Neural cell (in vitro differentiated cells): ENCODE data around the gene TMEM255B. TPM values are rescaled to one million over a fixed set of nuclear protein-coding genes. Genes with fewer than 3 reads are reported as not detected.
"Not testable (repeated sequence)": the region's sequence is repeated elsewhere in the genome, so short reads cannot be mapped to it uniquely, and the experiment has no call there.

Source experiments
- H2AFZ ChIP-seq: fragments of 200-600, 300-800 bp; sonication (generic), shearing (Covaris generic); 2 replicates; pipeline ENCODE4 v1.6.0; 2014; ENCODE audit warnings: low read depth, mild to moderate bottlenecking, antibody characterized with exemption, low read length, moderate library complexity
- H3F3A ChIP-seq: fragments of 200-600 bp; shearing (Covaris generic); 2 replicates; pipeline ENCODE4 v1.6.1; 2016; ENCODE audit warnings: mild to moderate bottlenecking, moderate library complexity, mixed read lengths, antibody characterized with exemption, low read length; ENCODE audit not compliant: insufficient read depth, poor library complexity, severe bottlenecking
- H3K27ac ChIP-seq: fragments of 200-600, 300-800 bp; sonication (generic), shearing (Covaris generic); 2 replicates; pipeline ENCODE4 v1.5.1; 2014; ENCODE audit warnings: mild to moderate bottlenecking, low read length, moderate library complexity
- H3K27me3 ChIP-seq: fragments of 300-800, 200-600 bp; sonication (generic), shearing (Covaris generic); 2 replicates; pipeline ENCODE4 v1.6.0; 2014; ENCODE audit warnings: mild to moderate bottlenecking, low read depth, low read length, moderate library complexity; ENCODE audit not compliant: insufficient read depth
- H3K36me3 ChIP-seq: fragments of 300-800, 200-600 bp; sonication (generic), shearing (Covaris generic); 2 replicates; pipeline ENCODE4 v1.5.1; 2014; ENCODE audit warnings: mild to moderate bottlenecking, antibody characterized with exemption, low read length, moderate library complexity; ENCODE audit not compliant: insufficient read depth
- H3K4me2 ChIP-seq: fragments of 300-800, 200-600 bp; sonication (generic), shearing (Covaris generic); 2 replicates; pipeline ENCODE4 v1.6.0; 2014; ENCODE audit warnings: mild to moderate bottlenecking, low read length
- H3K4me3 ChIP-seq: fragments of 300-800, 200-600 bp; sonication (generic), shearing (Covaris generic); 2 replicates; pipeline ENCODE4 v1.5.1; 2014; ENCODE audit warnings: mild to moderate bottlenecking, low read length, moderate library complexity
- H3K79me2 ChIP-seq: fragments of 200-600 bp; shearing (Covaris generic); replicated peaks from 2 replicates; pipeline ENCODE4 v1.6.0; 2014; ENCODE audit warnings: mild to moderate bottlenecking, low read length, moderate library complexity; ENCODE audit not compliant: insufficient read depth
- H3K9ac ChIP-seq: fragments of 300-800, 200-600 bp; sonication (generic), shearing (Covaris generic); 2 replicates; pipeline ENCODE4 v1.6.1; 2016; ENCODE audit warnings: mild to moderate bottlenecking, low read length, mixed read lengths
- H3K9me2 ChIP-seq: fragments of 200-600 bp; shearing (Covaris generic); 2 replicates; pipeline ENCODE4 v1.6.1; 2016; ENCODE audit warnings: mild to moderate bottlenecking, low read length, mixed read lengths; ENCODE audit not compliant: insufficient read depth
- H3K9me3 ChIP-seq: fragments of 200-600, 300-800 bp; sonication (generic), shearing (Covaris generic); 2 replicates; pipeline ENCODE4 v1.6.1; 2016; ENCODE audit warnings: mild to moderate bottlenecking, mixed run types, low read length, moderate library complexity, mixed read lengths
- H4K20me1 ChIP-seq: fragments of 200-600 bp; shearing (Covaris generic); 2 replicates; pipeline ENCODE4 v1.6.1; 2016; ENCODE audit warnings: mild to moderate bottlenecking, mixed run types; ENCODE audit not compliant: insufficient read depth
- EP300 ChIP-seq: fragments of 450-650 bp; conservative IDR thresholded peaks from 2 replicates; pipeline ENCODE4 v1.6.1; 2014; ENCODE audit warnings: antibody characterized with exemption, mild to moderate bottlenecking, moderate library complexity; ENCODE audit not compliant: poor library complexity, severe bottlenecking
- EZH2 ChIP-seq: fragments of 200-600, 300-800 bp; shearing (Covaris generic), sonication (generic); IDR thresholded peaks from 2 replicates; pipeline ENCODE4 v1.6.1; 2014; ENCODE audit warnings: antibody characterized with exemption, low read length, borderline replicate concordance, mild to moderate bottlenecking; ENCODE audit not compliant: insufficient read depth, poor library complexity, severe bottlenecking
- MXI1 ChIP-seq: fragments of 450-650 bp; conservative IDR thresholded peaks from 2 replicates; pipeline ENCODE4 v1.6.1; 2014; ENCODE audit warnings: antibody characterized with exemption, mild to moderate bottlenecking; ENCODE audit not compliant: poor library complexity, severe bottlenecking
- POLR2AphosphoS5 ChIP-seq: IDR thresholded peaks from 2 replicates; pipeline ENCODE4 v1.6.1; 2012
- RAD21 ChIP-seq: fragments of 450-650 bp; conservative IDR thresholded peaks from 2 replicates; pipeline ENCODE4 v1.6.1; 2014; ENCODE audit warnings: antibody characterized with exemption, mild to moderate bottlenecking, moderate library complexity
- SMC3 ChIP-seq: fragments of 450-650 bp; conservative IDR thresholded peaks from 2 replicates; pipeline ENCODE4 v1.6.1; 2014; ENCODE audit warnings: antibody characterized with exemption, mild to moderate bottlenecking, moderate library complexity; ENCODE audit not compliant: poor library complexity
- TAF1 ChIP-seq: IDR thresholded peaks from 2 replicates; pipeline ENCODE4 v1.6.1; 2012; ENCODE audit warnings: low read depth
- polyA plus RNA-seq: library from polyadenylated mRNA; depleted of rRNA; stranded (reverse); fragments of >200 nt; gene quantifications from 2 replicates; pipeline ENCODE4 v1.2.3, GENCODE V29; 2014
- TF ChIP-seq, protein P1 (sequence below): fragments of 450-650 bp; IDR thresholded peaks from 2 replicates; pipeline ENCODE4 v1.5.1; 2014; ENCODE audit warnings: antibody characterized with exemption, mild to moderate bottlenecking, moderate library complexity; ENCODE audit not compliant: poor library complexity, severe bottlenecking
- TF ChIP-seq, protein P2 (sequence below): IDR thresholded peaks from 2 replicates; pipeline ENCODE4 v1.6.1; 2012; ENCODE audit warnings: borderline replicate concordance

The TMEM255B gene
- polyA plus RNA-seq, 1 donor from 2014 or later = not detected

DNA sequence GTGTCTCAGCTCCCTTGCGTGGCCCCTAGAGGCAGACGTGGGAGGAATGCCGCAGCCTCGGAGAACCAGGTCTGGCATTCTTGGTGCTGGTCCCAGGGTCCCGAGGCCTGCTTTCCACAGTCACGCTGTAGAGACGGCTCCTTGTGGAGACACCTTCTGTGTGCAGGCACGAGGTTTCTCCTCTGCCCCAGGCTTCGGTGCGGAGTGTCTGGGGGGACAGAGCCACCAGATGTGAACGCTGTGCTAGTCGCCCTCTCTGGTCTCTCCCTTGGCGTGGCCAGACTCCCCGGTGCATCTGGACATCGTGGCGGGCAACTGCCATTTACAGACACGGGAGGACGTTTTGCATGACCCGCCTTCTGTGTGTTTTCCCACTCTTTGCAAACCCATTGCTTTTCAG lies 7.5 kb upstream of the TMEM255B start:
- Histone ChIP-seq H3F3A (no peaks in the 10 kb centered on the region), H3K36me3 (no peaks in the 10 kb centered on the region), H3K9me2 (no peaks in the 10 kb centered on the region), H3K4me3 (no peak overlapping the region), H3K4me2 (no peak overlapping the region), H3K27ac (no peak overlapping the region), H3K9ac (no peak overlapping the region), H2AFZ (no peak overlapping the region), H3K9me3 (no peaks in the 10 kb centered on the region), H3K27me3 (no peaks in the 10 kb centered on the region), H3K79me2 (no peaks in the 10 kb centered on the region), H4K20me1 (no peaks in the 10 kb centered on the region)
- TF ChIP-seq, protein P1, sequence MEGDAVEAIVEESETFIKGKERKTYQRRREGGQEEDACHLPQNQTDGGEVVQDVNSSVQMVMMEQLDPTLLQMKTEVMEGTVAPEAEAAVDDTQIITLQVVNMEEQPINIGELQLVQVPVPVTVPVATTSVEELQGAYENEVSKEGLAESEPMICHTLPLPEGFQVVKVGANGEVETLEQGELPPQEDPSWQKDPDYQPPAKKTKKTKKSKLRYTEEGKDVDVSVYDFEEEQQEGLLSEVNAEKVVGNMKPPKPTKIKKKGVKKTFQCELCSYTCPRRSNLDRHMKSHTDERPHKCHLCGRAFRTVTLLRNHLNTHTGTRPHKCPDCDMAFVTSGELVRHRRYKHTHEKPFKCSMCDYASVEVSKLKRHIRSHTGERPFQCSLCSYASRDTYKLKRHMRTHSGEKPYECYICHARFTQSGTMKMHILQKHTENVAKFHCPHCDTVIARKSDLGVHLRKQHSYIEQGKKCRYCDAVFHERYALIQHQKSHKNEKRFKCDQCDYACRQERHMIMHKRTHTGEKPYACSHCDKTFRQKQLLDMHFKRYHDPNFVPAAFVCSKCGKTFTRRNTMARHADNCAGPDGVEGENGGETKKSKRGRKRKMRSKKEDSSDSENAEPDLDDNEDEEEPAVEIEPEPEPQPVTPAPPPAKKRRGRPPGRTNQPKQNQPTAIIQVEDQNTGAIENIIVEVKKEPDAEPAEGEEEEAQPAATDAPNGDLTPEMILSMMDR = no peak
- TF ChIP-seq, protein P2, sequence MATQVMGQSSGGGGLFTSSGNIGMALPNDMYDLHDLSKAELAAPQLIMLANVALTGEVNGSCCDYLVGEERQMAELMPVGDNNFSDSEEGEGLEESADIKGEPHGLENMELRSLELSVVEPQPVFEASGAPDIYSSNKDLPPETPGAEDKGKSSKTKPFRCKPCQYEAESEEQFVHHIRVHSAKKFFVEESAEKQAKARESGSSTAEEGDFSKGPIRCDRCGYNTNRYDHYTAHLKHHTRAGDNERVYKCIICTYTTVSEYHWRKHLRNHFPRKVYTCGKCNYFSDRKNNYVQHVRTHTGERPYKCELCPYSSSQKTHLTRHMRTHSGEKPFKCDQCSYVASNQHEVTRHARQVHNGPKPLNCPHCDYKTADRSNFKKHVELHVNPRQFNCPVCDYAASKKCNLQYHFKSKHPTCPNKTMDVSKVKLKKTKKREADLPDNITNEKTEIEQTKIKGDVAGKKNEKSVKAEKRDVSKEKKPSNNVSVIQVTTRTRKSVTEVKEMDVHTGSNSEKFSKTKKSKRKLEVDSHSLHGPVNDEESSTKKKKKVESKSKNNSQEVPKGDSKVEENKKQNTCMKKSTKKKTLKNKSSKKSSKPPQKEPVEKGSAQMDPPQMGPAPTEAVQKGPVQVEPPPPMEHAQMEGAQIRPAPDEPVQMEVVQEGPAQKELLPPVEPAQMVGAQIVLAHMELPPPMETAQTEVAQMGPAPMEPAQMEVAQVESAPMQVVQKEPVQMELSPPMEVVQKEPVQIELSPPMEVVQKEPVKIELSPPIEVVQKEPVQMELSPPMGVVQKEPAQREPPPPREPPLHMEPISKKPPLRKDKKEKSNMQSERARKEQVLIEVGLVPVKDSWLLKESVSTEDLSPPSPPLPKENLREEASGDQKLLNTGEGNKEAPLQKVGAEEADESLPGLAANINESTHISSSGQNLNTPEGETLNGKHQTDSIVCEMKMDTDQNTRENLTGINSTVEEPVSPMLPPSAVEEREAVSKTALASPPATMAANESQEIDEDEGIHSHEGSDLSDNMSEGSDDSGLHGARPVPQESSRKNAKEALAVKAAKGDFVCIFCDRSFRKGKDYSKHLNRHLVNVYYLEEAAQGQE = no peak
- TF ChIP-seq SMC3 (no peak), EZH2 (no peak), POLR2AphosphoS5 (no peak), TAF1 (no peak), EP300 (no peak), MXI1 (no peak), RAD21 (no peak)

DNA sequence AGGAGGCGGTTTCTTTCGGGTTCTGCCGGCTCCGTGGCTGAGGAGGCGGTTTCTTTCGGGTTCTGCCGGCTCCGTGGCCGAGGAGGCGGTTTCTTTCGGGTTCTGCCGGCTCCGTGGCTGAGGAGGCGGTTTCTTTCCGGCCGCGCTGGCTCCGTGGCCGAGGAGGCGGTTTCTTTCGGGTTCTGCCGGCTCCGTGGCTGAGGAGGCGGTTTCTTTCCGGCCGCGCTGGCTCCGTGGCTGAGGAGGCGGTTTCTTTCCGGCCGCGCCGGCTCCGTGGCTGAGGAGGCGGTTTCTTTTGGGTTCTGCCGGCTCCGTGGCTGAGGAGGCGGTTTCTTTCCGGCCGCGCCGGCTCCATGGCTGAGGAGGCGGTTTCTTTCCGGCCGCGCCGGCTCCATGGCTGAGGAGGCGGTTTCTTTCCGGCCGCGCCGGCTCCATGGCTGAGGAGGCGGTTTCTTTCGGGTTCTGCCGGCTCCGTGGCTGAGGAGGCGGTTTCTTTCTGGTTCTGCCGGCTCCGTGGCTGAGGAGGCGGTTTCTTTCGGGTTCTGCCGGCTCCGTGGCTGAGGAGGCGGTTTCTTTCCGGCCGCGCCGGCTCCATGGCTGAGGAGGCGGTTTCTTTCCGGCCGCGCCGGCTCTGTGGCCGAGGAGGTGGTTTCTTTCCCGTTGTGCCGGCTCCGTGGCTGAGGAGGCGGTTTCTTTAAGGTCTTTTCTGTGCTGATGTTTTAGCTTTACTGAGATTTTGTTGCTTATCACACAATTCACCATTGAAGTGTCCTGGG lies 6.6 kb upstream of the TMEM255B start:
- H2AFZ ChIP-seq, H3K9me2 ChIP-seq, H3F3A ChIP-seq, H3K79me2 ChIP-seq, H3K36me3 ChIP-seq, H3K9me3 ChIP-seq, H3K27ac ChIP-seq, H3K9ac ChIP-seq, H3K4me3 ChIP-seq, H4K20me1 ChIP-seq, H3K27me3 ChIP-seq, H3K4me2 ChIP-seq: not testable (repeated sequence)
